ENCODE measurements around the gene TPPP2.

- TF ChIP-seq CTCF (IDR thresholded peaks at IDR 0.05): no peak
- no peak for TF ChIP-seq POLR2A (IDR thresholded peaks at IDR 0.05)
Measured at GRCh38 chr14:21072781-21073339, 42.8 kb downstream of the TPPP2 start.
